Right lobe of liver (tissue), 6 donors: Measurements from ENCODE around the gene FBXO21. TPM values are rescaled to one million over a fixed set of nuclear protein-coding genes. Genes with fewer than 3 reads are reported as not detected.

Experiments used
- ATAC-seq, 4 donors: fragments of 200-7000 bp; cut with Tn5 transposase; one replicate each; pipeline ENCODE4 v1.9.1; 2020; ENCODE audit warnings: mild to moderate bottlenecking in 4 of 4, moderate library complexity in 4 of 4
- DNase-seq, 3 donors: peaks; one replicate each; pipeline ENCODE4 v3.0.0-alpha.2; 2020
- H3K27ac ChIP-seq, 3 donors: fragments of 200-600 bp; one replicate each; pipeline ENCODE4 v1.8.0; 2022
- H3K27me3 ChIP-seq, 2 donors: fragments of 200-600 bp; one replicate each; pipeline ENCODE4 v1.8.0; 2022
- H3K36me3 ChIP-seq, 4 donors: fragments of 200-600 bp; sonication (generic) in 1 of 4; one replicate each; pipeline versions ENCODE4 v1.5.1 to v1.8.0; 2017 to 2022; ENCODE audit warnings: control low read depth in 1 of 4
- H3K4me1 ChIP-seq, 4 donors: fragments of 200-600 bp; sonication (generic) in 1 of 4; one replicate each; pipeline versions ENCODE4 v1.5.1 to v1.8.0; 2017 to 2022; ENCODE audit warnings: control low read depth in 1 of 4
- H3K4me3 ChIP-seq, 3 donors: fragments of 200-600 bp; one replicate each; pipeline ENCODE4 v1.8.0; 2022
- H3K9me3 ChIP-seq, 4 donors: fragments of 200-600 bp; sonication (generic) in 1 of 4; one replicate each; pipeline versions ENCODE4 v1.5.1 to v1.8.0; 2017 to 2022; ENCODE audit warnings: control low read depth in 1 of 4
- POLR2A ChIP-seq: fragments of 450-650 bp; IDR thresholded peaks from one replicate; pipeline ENCODE4 v1.6.1; 2017; ENCODE audit warnings: antibody characterized with exemption, mild to moderate bottlenecking
- WGBS: methylation state at CpG from one replicate; pipeline ENCODE4 v1.1.6; 2018; ENCODE audit warnings: low coverage, low lambda C conversion rate; ENCODE audit not compliant: insufficient coverage; ENCODE audit errors: missing lambda C conversion rate; 5-methylcytosine and 5-hydroxymethylcytosine counted together
- intact Hi-C, 2 donors: fragments of 100-400 bp; cut with DNase I; formaldehyde crosslinking; loops; one replicate each; pipeline versions ENCODE4 v1.11.2 to v1.14.1; 2022
- total RNA-seq, 6 experiments: library from RNA; depleted of rRNA in 2 of 6; stranded (reverse); fragments of >200 nt in 2 of 6; fragmentation: NEBNext Ultra II Directional in 3 of 6; extraction: Animal tissue kit (Norgen Biotek cat#: 25700) in 3 of 6; gene quantifications; one replicate each; pipeline versions ENCODE4 v1.1.0 to v1.2.4, GENCODE V29; 2016 to 2023
- TF ChIP-seq, protein P1 (sequence below), 4 donors: fragments of 200-600 bp in 3 of 4; fragments of 450-650 bp in 1 of 4; IDR thresholded peaks; one replicate each; pipeline versions ENCODE4 v1.5.1 to v1.8.0; 2016 to 2022; ENCODE audit warnings: antibody characterized with exemption in 4 of 4, mild to moderate bottlenecking in 2 of 4
- donor health status: DM: no; HTN: yes; CAD: no.
- donor health status: DM: no; HTN: no; CAD: no.
- donor health status: DM: no; HTN: no; CAD: no.
- donor health status: DM: no; HTN: yes; CAD: no.
- donor health status: DM: no; HTN: yes; CAD: no.

Gene FBXO21
- total RNA-seq, 6 experiments from 2014 or later = 12.8 to 28.7 (median 20.1) TPM

DNA sequence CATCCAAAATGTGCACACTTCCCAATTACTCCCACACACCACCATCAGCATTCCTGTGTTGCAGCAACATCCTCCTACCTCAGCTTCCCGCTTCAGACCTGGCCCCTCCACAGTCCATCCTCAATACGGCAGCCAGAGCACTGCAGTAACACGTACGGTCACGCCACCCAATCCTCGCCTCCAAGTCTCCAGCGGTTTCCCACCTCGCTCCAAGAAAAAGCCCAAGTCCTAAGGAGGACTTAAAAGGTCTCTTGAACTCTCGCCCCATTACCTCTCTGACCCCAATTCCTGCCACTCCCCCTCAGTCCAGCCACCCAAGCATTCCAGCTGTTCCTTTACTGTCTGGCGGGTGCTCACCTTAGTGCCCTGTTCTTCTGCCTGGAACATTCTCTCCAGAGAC, 12.0 kb downstream of the FBXO21 start:
- Histone ChIP-seq H3K4me3 (no peak overlapping the region), H3K9me3 (no peaks in the 10 kb centered on the region), H3K4me1 (no peaks in the 10 kb centered on the region), H3K36me3 (peaks cover 0 to 71% (median 33%) of the 10 kb centered on the region in 4 donors), H3K27ac (no peak overlapping the region), H3K27me3 (no peaks in the 10 kb centered on the region)
- WGBS = 95% methylated on average over 10 of the region's 10 CpGs
- intact Hi-C loops = no loop called here
- TF ChIP-seq, protein P1, sequence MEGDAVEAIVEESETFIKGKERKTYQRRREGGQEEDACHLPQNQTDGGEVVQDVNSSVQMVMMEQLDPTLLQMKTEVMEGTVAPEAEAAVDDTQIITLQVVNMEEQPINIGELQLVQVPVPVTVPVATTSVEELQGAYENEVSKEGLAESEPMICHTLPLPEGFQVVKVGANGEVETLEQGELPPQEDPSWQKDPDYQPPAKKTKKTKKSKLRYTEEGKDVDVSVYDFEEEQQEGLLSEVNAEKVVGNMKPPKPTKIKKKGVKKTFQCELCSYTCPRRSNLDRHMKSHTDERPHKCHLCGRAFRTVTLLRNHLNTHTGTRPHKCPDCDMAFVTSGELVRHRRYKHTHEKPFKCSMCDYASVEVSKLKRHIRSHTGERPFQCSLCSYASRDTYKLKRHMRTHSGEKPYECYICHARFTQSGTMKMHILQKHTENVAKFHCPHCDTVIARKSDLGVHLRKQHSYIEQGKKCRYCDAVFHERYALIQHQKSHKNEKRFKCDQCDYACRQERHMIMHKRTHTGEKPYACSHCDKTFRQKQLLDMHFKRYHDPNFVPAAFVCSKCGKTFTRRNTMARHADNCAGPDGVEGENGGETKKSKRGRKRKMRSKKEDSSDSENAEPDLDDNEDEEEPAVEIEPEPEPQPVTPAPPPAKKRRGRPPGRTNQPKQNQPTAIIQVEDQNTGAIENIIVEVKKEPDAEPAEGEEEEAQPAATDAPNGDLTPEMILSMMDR (IDR thresholded peaks at IDR 0.05) = no peak
- TF ChIP-seq POLR2A = no peak
- ATAC-seq (no peak), DNase-seq (no peak)

- Histone ChIP-seq H3K4me3 (no peak overlapping the region), H3K4me1 (peaks cover 0 to 16% (median 7%) of the 10 kb centered on the region in 4 donors), H3K36me3 (peaks cover 0 to 78% (median 27%) of the 10 kb centered on the region in 4 donors), H3K27ac (peak overlapping the region; percentile 80 to 86 (median 82)), H3K9me3 (no peaks in the 10 kb centered on the region), H3K27me3 (no peaks in the 10 kb centered on the region)
- TF ChIP-seq POLR2A = no peak
- TF ChIP-seq, protein P1 (IDR thresholded peaks at IDR 0.05) = no peak
- intact Hi-C loops = no loop called here
- ATAC-seq = peak; percentile 54 to 82 (median 66)
- 95% methylated on average over 3 of the region's 3 CpGs for WGBS
- no peak for DNase-seq
Measured at GRCh38 chr12:117172168-117172567, 18.1 kb downstream of the FBXO21 start.

- H3K27me3 ChIP-seq = no peaks in the 10 kb centered on the region
- intact Hi-C loops = no loop called here
- peak overlapping the region; percentile 80 to 86 (median 82) for H3K27ac ChIP-seq
- H3K9me3 ChIP-seq = no peaks in the 10 kb centered on the region
- H3K4me1 ChIP-seq = peaks cover 0 to 16% (median 7%) of the 10 kb centered on the region in 4 donors
- DNase-seq = no peak
- H3K4me3 ChIP-seq = no peak overlapping the region
- TF ChIP-seq, protein P1 (IDR thresholded peaks at IDR 0.05) = no peak
- TF ChIP-seq POLR2A = no peak
- peak; percentile 86 to 92 (median 90) for ATAC-seq
- 21% methylated on average over 2 of the region's 2 CpGs for WGBS
- peaks cover 0 to 78% (median 29%) of the 10 kb centered on the region in 4 donors for H3K36me3 ChIP-seq
Measured at GRCh38 chr12:117171499-117172162, 18.6 kb downstream of the FBXO21 start.

DNA sequence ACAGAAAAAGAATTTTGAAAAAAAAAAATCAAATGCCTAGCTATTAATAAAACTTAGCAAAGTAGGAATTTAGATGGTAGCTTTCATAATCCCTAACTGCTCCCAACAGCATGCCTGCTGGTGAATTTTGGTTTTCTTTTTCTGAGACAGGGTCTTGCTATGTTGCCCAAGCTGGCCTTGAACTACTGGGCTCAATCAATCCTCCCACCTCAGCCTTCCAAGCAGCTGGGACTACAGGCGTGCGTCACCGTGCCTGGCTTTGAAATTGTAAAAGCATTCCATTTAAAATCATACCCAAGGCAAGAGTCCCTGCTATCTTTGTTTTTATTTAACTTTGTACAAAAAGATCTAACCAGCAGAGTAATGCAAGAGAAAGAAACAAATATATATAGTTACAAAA, 20.7 kb downstream of the FBXO21 start:
- Histone ChIP-seq H3K36me3 (peaks cover 0 to 78% (median 34%) of the 10 kb centered on the region in 4 donors), H3K27me3 (no peaks in the 10 kb centered on the region), H3K4me1 (peaks cover 0 to 16% (median 7%) of the 10 kb centered on the region in 4 donors), H3K27ac (no peak overlapping the region), H3K4me3 (no peak overlapping the region), H3K9me3 (no peaks in the 10 kb centered on the region)
- ATAC-seq = no peak
- intact Hi-C loops = no loop called here
- WGBS = 84% methylated on average over 3 of the region's 3 CpGs
- no peak for TF ChIP-seq POLR2A
- no peak for DNase-seq

DNA sequence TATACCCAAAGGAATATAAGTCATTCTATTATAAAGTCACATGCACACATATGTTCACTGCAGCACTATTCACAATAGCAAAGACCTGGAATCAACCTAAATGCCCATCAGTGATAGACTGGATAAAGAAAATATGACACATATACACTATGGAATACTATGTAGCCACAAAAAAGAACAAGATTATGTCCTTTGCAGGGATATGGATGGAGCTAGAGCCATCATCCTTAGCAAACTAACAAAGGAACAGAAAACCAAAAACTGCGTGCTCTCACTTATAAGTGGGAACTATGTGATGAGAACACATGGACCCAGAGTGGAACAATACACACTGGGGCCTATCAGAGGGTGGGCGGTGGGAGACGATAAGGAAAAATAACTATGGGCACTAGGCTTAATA, 21.3 kb downstream of the FBXO21 start:
- intact Hi-C loops = no loop called here
- Histone ChIP-seq H3K36me3 (peaks cover 0 to 78% (median 31%) of the 10 kb centered on the region in 4 donors), H3K4me1 (peaks cover 0 to 16% (median 7%) of the 10 kb centered on the region in 4 donors), H3K9me3 (no peaks in the 10 kb centered on the region), H3K27ac (no peak overlapping the region), H3K4me3 (no peak overlapping the region), H3K27me3 (no peaks in the 10 kb centered on the region)
- TF ChIP-seq, protein P1 (IDR thresholded peaks at IDR 0.05) = no peak
- TF ChIP-seq POLR2A = no peak
- ATAC-seq (no peak), DNase-seq (no peak)
- WGBS = 88% methylated on average over 1 of the region's 3 CpGs
